Activated T-helper 9 cell treated with anti-CD3 and anti-CD28 coated beads, Interleukin-2, amount 50 U/mL, for 16 hours (primary cell): ENCODE results near the gene TNIK.

Source experiments
- DNase-seq: peaks from one replicate; pipeline ENCODE4 v3.0.0-alpha.2; 2020; ENCODE audit warnings: low read depth

Gene TNIK

GRCh38 chr3:171038342-171038741, 421.9 kb downstream of the TNIK start:
- no peak for DNase-seq

- DNase-seq = no peak
Measured at GRCh38 chr3:171028779-171029232, 431.4 kb downstream of the TNIK start.

- peak; percentile 2 for DNase-seq
Measured at GRCh38 chr3:171028025-171028778, 432.0 kb downstream of the TNIK start.

- DNase-seq = no peak
Measured at GRCh38 chr3:171026597-171027293, 433.5 kb downstream of the TNIK start, which contains the start of gene SLC2A2. TSS of gene SLC2A2 (minus strand) at chr3:171026720. CDS start at chr3:171026670, 50 bp downstream.

- DNase-seq = no peak
Measured at GRCh38 chr3:171023566-171023965, 436.6 kb downstream of the TNIK start.

GRCh38 chr3:171021377-171021776, 438.8 kb downstream of the TNIK start:
- no peak for DNase-seq

- no peak for DNase-seq
Measured at GRCh38 chr3:171018156-171018935, 441.9 kb downstream of the TNIK start.

- DNase-seq = no peak
Measured at GRCh38 chr3:171013822-171014748, 446.1 kb downstream of the TNIK start.

- no peak for DNase-seq
Measured at GRCh38 chr3:171011873-171012336, 448.3 kb downstream of the TNIK start.
